NCI-H524 treated with DMSO at 0.1 percent for 48 hours (cell line): ENCODE measurements around the gene RNF135.
"Not testable (repeated sequence)": the region's sequence is repeated elsewhere in the genome, so short reads cannot be mapped to it uniquely, and the experiment has no call there.

Experiments used
- DNase-seq: peaks from one replicate; lab custom pipeline; 2025; lab: John Stamatoyannopoulos, UW

Gene RNF135, protein sequence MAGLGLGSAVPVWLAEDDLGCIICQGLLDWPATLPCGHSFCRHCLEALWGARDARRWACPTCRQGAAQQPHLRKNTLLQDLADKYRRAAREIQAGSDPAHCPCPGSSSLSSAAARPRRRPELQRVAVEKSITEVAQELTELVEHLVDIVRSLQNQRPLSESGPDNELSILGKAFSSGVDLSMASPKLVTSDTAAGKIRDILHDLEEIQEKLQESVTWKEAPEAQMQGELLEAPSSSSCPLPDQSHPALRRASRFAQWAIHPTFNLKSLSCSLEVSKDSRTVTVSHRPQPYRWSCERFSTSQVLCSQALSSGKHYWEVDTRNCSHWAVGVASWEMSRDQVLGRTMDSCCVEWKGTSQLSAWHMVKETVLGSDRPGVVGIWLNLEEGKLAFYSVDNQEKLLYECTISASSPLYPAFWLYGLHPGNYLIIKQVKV

DNA sequence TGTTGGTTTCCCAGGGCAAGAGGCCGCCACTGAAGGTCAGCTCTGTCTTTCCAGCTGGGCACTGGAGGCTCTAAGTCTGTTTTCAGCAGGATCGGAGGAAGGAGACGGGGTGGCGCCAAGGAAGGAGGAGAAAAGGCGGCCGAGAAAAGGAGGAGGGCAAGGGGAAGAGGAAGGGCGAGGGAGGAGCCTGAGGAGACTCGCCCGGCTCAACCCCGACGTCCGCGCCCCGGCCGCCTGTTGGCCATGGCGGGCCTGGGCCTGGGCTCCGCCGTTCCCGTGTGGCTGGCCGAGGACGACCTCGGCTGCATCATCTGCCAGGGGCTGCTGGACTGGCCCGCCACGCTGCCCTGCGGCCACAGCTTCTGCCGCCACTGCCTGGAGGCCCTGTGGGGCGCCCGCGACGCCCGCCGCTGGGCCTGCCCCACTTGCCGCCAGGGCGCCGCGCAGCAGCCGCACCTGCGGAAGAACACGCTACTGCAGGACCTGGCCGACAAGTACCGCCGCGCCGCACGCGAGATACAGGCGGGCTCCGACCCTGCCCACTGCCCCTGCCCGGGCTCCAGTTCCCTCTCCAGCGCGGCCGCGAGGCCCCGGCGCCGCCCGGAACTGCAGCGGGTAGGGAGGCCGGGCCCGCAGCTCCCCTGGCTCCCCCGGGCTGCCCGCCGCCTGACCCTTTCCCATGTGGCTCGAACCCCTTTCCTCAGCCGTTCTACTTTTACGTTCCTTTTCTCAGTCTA is at the start of gene RNF135:
RNF135 (plus strand) TSS at position 209 of the 737 bp plus-strand sequence; CDS start at position 244, 35 bp downstream.
- peak; percentile 59 for DNase-seq

DNA sequence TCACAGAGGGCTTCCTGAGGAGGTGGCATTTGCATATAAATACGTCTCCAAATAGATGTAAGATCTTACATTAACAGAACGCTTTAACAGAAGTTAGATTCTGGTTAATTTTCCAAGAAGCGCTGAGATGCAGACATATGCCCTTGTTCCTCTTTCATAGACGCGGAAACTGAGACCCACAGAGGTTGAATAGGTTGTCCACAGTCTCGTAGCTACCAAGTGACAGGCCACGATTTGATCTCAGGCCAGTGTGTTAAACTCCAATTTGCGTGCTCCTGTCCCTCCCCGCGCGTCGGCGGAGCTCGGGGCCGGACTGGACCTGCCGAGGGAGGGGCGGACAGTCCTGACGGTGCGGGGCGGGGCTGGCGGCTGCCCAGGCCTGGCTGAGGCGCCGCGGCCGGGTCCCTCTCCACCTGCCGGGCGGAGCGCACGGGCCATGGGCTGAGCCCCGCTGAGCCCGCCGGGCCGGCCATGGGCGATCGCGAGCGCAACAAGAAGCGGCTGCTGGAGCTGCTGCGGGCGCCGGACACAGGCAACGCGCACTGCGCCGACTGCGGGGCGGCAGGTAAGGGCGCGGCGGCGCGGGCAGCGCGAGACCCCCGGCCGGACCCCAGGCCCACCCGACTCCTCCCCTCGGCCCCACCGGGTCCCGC is 49.2 kb upstream of the RNF135 start, which contains the start of gene ADAP2:
ADAP2 (plus strand) TSS at position 402 of the 653 bp plus-strand sequence; CDS start at position 472, 70 bp downstream.
- DNase-seq: no peak

DNA sequence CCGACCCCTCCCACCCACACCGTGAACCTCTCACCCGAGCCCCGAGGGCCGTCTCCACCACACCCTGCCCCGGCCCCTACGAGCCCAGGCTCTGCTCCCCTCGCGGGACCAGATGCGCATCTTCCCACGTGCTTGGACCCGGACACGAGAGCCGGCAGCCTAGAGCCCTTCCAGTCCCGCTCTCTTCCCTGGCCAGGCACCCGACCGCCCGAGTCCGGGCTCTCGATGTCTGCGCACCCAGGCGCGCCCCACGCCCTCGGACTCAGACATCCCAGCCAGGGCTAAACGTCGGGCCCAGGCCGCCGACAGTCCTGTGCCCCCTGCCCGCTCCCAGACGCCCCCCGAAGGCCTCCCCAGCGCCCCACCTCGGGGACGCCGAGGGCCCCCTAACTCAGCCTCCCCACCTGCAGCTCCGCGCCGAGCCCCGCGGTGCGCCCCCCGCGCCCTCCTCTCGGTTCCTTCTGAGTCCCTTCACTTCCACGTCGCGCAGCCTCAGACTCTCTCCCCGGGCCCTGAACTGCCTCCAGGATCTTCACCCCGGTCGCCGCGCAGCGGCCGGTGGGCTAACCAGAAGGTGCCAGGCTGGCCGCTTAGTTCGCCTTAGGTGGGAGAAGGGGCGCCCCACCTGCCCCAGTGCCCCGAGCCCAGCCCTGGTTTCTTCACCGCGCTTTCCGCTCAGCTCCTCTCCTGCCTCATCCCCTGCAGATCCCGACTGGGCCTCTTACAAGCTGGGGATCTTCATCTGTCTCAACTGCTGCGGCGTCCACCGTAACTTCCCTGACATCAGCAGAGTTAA is 48.4 kb upstream of the RNF135 start:
- no peak for DNase-seq

DNA sequence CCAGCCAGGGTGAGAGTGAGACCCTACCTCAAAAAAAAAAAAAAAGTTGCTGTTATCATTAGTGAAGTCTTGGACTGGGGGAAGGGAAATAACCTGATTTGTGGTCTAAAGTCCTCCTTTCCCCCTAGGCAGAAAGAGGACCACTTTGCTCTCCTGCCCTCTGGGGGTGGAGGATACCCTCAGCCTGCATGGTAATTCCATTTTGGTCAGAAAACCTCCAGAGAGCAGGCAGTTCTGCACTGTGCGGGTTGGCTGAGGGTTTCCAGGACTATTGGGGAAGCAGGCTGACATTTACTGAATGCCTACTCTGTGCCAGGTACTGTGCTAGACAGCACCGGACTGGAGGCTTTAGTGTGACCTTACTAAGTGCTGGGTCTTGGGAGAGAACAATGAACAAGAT is 46.5 kb upstream of the RNF135 start:
- no peak for DNase-seq

DNA sequence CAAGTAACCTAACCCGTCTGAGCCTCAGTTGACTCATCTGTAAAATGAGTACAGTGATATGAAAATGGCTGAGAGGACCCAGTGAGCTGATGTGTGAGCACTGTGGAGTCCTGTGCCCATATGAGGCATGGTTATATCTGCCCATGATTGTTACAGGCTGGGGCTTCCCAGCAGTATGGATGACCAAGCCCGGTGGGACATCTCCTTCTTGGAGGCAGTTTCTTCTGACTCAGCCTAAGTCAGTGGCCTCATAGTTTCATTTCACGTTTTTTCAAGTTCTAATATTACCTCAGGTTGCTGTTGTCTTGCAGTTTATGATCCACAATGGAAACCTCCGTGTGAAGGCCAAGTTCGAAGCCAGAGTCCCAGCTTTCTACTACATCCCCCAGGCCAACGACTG is 44.3 kb upstream of the RNF135 start:
- no peak for DNase-seq

DNA sequence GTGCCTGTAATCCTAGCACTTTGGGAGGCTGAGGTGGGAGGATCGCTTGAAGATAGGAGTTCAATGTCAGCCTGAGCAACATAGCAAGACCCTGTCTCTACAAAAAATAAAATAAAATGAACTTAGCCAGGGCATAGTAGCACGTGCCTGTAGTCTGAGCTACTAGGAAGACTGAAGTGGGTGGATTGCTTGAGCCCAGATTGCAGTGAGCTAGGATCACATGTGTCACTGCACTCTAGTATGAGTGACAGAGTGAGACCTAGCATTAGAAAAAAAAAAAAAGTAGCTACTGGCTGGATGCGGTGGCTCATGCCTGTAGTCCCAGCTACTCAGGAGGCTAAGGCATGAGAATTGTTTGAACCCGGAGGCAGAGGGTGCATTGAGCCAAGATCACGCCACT is 43.1 kb upstream of the RNF135 start:
- DNase-seq: no peak

DNA sequence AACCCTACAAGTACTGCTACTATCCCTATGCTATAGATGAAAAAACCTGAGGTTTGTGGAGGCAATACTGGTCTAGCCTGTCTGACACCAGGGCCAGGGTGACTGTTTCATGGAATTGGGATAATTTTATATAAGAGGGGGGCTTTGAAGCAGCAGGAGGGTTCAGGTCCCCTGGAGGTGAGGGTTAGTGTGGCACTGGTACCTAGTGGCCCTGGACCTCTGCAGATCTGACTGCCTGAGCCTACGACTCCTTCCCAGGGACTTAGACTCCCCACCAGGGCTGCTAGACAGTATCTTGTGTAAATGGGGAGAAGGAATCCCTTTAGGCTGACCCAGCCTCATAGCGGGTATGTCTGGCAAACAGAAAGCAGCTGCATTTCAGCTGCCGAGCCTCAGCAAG is 42.3 kb upstream of the RNF135 start:
- no peak for DNase-seq

DNA sequence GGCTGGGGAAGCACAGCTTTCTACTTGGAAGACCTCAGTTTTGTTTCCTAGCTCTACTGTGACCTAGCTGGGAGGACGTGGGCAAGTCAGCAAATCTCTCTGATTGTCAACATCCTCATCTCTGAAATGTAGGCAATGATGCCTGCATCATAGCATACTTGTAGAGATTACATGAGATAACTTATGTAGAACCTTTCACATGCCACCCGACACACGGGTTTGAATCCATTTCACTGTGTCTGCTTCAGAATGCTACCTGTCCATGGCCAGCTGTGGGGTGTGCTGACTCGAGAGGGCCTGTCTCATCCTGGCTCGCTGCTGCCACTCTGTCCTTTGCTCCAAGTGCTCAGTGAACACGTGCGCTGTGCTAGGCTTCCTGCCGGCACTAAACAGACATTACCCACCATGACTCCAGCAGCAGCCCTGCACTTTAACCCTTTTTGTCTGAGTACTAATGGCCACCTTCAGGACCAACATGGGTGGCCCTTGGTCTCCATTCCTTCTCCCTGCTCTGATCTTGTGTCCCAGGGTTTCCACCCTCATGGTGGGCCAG is 41.7 kb upstream of the RNF135 start:
- no peak for DNase-seq

DNA sequence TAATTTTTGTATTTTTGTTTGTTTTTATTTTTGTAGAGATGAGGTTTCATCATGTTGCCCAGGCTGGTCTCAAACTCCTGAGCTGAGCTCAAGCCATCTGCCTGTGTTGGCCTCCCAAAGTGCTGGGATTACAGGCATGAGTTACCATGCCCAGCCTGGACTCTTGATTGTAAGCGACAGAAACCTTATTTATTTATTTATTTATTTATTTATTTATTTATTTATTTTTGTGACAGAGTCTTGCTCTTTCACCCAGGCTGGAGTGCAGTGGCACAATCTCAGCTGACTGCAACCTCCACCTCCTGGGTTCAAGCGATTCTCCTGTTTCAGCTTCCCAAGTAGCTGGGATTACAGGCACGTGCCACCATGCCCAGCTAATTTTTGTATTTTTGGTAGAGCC is 41.0 kb upstream of the RNF135 start:
- DNase-seq: not testable (repeated sequence)

DNA sequence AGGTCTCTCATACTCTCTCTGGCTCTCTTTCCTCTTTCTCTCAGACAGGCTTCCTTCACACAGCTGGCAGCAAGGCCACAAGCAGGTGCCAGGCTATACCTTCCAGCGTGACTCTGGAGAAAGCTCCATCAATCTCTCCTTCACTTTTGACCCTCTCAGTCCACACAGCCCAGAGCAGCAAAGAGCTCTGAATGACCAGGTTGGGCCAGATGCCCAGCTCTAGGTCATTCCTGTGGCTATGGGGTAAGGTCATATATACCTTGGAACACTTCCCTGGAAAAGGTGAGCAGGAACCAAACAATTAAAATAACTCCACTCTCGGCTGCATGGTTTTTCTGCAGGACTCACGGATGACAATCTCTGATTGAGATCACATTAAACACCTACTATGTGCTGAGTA is 40.3 kb upstream of the RNF135 start:
- DNase-seq: no peak

DNA sequence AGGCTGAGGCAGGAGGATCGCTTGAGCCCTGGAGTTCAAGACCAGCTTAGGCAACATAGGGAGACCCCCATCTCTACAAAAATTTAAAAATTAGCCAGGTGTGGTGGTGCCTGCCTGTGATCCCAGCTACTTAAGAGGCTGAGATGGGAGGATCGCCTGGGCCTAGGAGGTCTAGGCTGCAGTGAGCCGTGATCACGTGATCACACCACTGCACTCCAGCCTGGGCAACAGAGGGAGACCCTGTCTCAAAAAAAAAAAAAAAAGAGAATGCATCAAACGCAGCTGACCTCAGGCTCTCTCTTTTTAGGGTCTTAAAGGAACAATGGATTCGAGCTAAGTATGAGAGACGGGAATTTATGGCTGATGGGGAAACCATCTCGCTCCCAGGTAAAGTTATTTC is 39.3 kb upstream of the RNF135 start:
- not testable (repeated sequence) for DNase-seq

DNA sequence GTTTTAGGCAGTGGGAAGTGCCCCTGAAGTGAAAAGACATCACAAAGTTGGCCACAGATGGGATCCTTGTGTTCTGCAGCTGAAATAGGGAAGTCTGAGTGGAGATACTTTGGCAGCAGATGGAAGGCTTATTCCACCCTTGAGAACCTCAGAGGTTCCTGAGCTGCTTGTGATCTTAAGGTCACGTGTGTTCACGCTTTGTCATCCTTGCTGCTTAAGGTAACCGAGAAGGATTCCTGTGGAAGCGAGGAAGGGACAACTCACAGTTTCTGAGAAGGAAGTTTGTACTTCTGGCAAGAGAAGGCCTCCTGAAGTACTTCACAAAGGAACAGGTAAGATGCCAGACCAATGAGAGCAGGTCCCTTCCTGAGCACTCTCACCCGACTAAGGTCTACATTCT is 36.9 kb upstream of the RNF135 start:
- no peak for DNase-seq

DNA sequence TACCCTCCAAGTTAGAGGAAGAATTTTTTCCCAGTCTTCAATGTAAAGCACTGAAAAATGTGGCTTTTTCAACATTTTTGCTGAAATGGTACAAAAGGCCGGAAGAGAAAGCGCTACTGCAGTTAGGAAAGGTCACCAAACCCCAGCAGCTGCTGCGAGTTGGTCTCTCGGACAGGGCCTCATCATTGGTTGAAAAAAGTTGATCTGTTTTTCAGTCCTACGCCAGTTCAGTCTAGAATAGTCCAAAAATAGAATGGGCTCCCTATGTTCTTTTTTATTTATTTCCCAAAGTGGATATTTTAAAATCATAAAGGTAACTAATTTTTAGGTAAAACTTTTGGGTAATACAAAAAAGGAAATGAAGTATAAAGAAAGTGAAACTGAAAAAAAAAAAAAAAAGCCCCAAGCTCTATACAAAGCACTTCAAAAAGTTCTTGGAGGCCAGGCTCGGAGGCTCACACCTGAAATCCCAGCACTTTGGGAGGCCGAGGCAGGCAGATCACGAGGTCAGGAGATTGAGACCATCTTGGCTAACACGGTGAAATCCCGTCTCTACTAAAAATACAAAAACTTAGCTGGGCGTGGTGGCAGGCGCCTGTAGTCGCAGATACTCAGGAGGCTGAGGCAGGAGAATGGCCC is 31.7 kb upstream of the RNF135 start:
- no peak for DNase-seq

DNA sequence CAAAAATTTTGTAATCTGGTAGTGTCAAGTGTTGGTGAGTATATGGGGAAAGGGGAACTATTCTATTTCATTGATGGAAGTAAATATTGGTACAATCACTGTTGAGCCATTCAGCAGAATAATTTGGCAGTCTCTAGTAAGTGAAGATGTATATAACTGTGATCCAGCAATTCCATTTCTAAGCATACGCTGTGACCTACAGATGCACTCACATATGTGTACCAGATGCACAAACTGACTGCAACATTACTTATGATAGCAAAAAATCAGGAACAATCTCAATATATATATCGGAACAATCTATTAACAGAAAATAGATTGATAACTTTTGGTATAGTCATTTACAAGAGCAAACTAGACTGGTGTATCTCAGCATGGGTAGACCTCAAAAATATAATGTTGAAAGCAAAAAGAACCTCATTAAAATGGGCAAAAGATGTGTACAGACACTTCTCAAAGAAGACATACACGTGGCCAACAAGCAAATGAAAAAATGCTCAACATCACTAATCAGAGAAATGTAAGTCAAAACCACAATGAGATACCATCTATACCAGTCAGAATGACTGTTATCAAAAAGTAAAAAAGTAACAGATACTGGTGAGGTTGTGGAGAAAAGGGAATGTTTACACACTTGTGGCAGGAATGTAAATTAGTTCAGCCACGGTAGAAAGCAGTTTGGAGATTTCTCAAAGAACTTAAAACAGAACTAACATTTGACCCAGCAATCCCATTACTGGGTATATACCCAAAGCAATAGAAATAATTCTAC is 28.3 kb upstream of the RNF135 start:
- DNase-seq: no peak

DNA sequence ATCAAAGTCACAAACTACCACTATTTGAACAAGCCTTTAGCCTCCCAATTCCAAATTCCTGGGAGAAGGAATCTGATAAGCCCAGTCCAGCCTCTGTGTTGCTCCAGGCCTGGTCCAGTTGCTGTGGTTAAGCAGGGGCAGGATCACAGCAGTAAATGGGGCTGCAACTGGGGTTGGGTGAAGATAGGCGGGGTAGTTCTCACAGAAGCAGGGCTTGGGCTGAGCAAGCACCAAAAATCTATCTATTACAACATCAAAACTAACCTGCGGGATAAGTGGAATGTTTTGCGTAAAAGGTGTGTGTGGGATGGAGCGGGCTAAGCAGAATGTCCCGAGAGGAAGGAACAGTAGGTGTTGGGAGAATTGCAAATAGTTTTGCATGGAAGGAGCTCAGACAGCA is 23.0 kb upstream of the RNF135 start:
- no peak for DNase-seq

DNA sequence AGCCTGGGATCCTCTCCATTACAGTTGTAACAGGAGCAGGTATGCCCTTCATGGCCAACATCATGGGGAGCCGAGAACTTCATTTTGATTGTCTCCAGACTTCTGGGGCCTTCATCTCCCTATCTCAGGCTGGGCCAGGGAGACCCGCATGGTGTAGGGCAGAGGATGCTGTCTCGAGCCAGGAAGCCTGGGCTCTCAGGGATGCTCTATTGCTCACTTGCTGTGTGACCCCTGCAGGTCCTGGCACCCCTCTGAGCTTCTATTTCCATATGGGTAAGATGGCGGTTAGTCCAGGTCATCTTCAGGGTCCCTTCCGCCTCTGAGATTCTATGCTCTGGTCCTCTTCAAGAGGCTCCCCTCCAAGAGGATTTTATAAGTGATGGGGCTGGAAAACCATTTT is 20.6 kb upstream of the RNF135 start:
- no peak for DNase-seq

DNA sequence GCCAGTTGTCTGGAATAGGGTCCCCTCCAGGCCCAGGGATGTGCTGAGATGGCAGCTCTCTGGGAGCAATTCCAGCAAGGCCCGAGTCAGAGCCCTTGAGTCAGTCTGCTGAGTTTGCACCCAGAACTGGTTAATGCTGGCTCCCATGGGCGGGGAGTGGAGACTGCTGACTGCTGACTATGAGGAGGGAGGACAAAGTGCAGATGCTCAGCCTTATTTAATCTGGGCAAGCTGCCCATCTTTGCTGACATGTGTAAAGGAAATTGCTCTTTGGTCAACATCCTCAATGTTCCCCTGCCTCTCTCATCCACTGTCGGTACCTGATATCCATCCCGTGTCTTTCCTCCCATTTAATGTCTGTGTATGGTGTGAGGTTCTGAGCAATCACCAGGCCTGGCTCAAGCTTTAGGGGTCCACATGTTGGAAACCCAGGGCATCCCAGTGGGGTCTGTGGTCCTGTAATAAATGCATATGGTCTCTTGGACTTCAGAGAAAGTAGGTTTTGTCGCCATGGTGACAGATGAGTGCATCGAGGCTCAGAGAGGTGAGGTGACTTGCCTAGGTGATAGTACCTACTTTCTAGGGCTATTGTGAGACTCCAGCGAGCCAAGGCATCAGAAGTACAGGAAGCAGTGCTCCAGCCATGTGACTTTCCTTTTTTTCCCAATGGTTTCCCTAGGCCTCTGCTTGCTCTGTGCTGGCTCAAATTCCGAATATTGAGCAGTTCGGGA is 20.0 kb upstream of the RNF135 start:
- DNase-seq: no peak

DNA sequence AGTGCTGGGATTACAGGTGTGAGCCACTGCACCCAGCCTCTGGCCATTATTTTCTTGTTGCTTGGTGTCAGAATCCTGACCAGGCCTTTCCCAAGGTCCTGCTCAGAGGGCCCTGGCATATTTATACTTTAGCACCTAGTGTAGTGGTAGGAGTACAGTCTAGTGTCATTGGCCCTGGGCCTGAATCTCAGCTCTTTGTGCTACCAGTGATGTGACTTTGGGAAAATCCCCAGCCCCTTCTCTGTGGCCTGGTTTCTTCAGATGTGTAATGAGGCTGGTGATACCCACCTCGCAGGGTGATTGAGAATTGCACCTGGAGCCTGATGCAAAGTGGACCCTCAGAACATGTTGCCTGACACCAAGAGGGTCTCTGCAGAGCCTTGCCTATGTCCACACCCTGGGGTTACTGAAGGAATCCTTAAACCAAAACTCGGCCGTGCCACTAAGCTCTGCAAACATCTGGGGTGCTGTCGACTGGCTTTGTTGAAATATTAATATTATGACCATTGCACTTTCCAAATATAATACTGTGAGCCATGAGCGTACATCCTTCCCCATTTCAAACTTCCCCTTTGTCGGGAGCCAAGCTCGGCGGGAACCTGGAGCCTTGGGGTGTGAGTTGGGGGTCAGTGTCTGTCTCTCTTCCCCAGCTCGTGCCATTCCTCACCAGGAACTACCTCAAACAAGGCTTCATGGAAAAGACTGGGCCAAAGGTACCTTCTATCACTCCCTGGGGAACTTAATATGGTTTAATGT is 18.0 kb upstream of the RNF135 start:
- no peak for DNase-seq
